DOHH2 (cell line): ENCODE measurements around the gene LCN2.

Source experiments
- CTCF ChIP-seq: fragments of 200-600 bp; sonication (generic); IDR thresholded peaks from one replicate; pipeline ENCODE4 v1.5.1; 2014; ENCODE audit warnings: antibody characterized with exemption, mild to moderate bottlenecking, low read depth, low read length; ENCODE audit not compliant: poor library complexity, severe bottlenecking
- EZH2phosphoT487 ChIP-seq: fragments of 200-600 bp; sonication (generic); IDR thresholded peaks from 2 replicates; pipeline ENCODE4 v1.6.1; 2017; ENCODE audit warnings: borderline replicate concordance, mild to moderate bottlenecking, antibody characterized with exemption, low read length, moderate library complexity, mixed read lengths

DNA sequence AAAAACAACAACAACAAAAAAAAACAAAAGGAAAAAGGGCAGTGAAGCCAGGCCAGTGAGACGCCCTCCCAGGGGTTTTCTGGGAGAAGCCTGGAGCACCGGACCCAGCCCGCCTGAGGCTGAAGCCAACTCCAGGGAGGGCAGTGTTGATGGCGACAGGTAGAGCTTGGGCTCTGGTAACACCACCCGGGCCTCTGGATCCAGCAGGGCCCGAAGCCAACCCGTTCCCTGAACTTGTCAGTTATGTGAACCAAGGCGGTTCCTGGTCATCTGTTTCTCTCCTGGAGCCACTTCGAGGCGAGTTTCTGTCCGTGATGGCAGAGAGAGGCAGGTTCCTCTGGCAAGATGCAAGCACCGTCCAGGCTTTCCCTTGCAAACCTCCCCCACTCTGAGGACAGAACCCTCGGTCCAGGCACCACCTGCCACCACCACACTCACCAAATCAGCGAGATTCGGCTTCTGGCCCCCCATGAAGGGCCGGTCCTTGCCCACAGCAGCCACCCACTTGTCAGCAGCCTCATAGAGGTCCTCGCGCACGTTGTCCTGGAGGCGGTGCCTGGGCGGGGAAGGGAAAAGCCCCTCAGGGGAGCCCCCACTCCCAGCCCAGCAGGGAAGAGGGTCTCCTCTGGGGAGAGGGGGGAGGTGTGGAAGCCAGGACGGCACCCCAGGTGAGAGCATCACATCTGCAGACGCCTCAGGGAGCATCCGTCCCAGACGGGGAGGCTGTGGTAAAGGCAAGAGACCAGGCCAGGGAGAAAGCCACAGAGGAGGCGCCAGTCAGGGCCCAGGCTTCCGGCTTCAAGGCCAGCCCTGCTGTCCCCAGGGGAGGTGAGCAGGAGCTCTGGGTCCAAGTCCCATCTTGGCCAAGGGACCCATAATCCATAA is 27.1 kb upstream of the LCN2 start:
- TF ChIP-seq CTCF (no peak), EZH2phosphoT487 (no peak)
